BJ (cell line): ENCODE data around the gene GAB3. TPM values are rescaled to one million over a fixed set of nuclear protein-coding genes. Genes with fewer than 3 reads are reported as not detected.

Experiments
- CTCF ChIA-PET: fragments of 350-600 bp; formaldehyde crosslinking; extraction: SDS; loops from one replicate; lab custom pipeline; 2021; ENCODE audit warnings: antibody characterized with exemption, inconsistent platforms; lab: Yijun Ruan, JAX
- POLR2A ChIA-PET: fragments of 300-600 bp; sonication (Branson Sonifier 250); formaldehyde crosslinking; extraction: SDS; loops from one replicate; lab custom pipeline; 2021; ENCODE audit warnings: antibody characterized with exemption; lab: Charles Lee
- DNase-seq: peaks from one replicate; pipeline ENCODE4 v3.0.0-alpha.2; 2011; ENCODE audit warnings: low read depth
- H3K27me3 ChIP-seq: 2 replicates; pipeline ENCODE4 v1.6.0; 2011; ENCODE audit warnings: low read length; ENCODE audit not compliant: control insufficient read depth, insufficient read depth
- H3K36me3 ChIP-seq: 2 replicates; pipeline ENCODE4 v1.5.1; 2011; ENCODE audit warnings: low read length; ENCODE audit not compliant: control insufficient read depth, insufficient read depth
- H3K4me3 ChIP-seq: 2 replicates; pipeline ENCODE4 v1.5.1; 2011; ENCODE audit warnings: low read depth, mild to moderate bottlenecking, control low read depth, low read length
- CTCF ChIP-seq: IDR thresholded peaks from 2 replicates; pipeline ENCODE4 v1.5.1; 2011; ENCODE audit warnings: low read depth, mild to moderate bottlenecking, control low read depth, inconsistent platforms, low read length, moderate library complexity; ENCODE audit not compliant: insufficient read depth
- polyA plus RNA-seq: library from polyadenylated mRNA; depleted of rRNA; stranded (reverse); fragments of >200 nt; gene quantifications from 2 replicates; pipeline ENCODE4 v1.2.3, GENCODE V29; 2011

GAB3 gene
- polyA plus RNA-seq, 1 experiment: 0.82 TPM

GRCh38 chrX:154661170-154661569, 89.7 kb downstream of the GAB3 start:
- POLR2A ChIA-PET: no interaction called here
- TF ChIP-seq CTCF: no peak
- DNase-seq: no peak
- no peaks in the 10 kb centered on the region; the same call in 1 of the 2 replicates for H3K27me3 ChIP-seq
- CTCF ChIA-PET: no interaction called here
- H3K36me3 ChIP-seq: no peaks in the 10 kb centered on the region
- no peak overlapping the region for H3K4me3 ChIP-seq

GRCh38 chrX:154660541-154660940, 90.3 kb downstream of the GAB3 start:
- ChIA-PET POLR2A (no interaction called here), CTCF (no interaction called here)
- no peaks in the 10 kb centered on the region; the same call in 1 of the 2 replicates for H3K27me3 ChIP-seq
- DNase-seq: no peak
- no peak overlapping the region for H3K4me3 ChIP-seq
- TF ChIP-seq CTCF: no peak
- H3K36me3 ChIP-seq: no peaks in the 10 kb centered on the region

- no peak for TF ChIP-seq CTCF
- no peak for DNase-seq
- ChIA-PET POLR2A (no interaction called here), CTCF (no interaction called here)
- H3K27me3 ChIP-seq: no peaks in the 10 kb centered on the region; the same call in 1 of the 2 replicates
- H3K4me3 ChIP-seq: no peak overlapping the region
- no peaks in the 10 kb centered on the region for H3K36me3 ChIP-seq
Observed at GRCh38 chrX:154658957-154659356, 91.9 kb downstream of the GAB3 start.

GRCh38 chrX:154658187-154658586, 92.7 kb downstream of the GAB3 start:
- CTCF ChIA-PET: no interaction called here

GRCh38 chrX:154657226-154657805, 93.6 kb downstream of the GAB3 start:
- Histone ChIP-seq H3K27me3 (no peaks in the 10 kb centered on the region), H3K36me3 (no peaks in the 10 kb centered on the region), H3K4me3 (no peak overlapping the region)
- DNase-seq: no peak
- no peak for TF ChIP-seq CTCF
- CTCF ChIA-PET: no interaction called here
- POLR2A ChIA-PET: no interaction called here

More at GRCh38 chrX:154658187-154658586, 92.7 kb downstream of the GAB3 start:
- H3K27me3 ChIP-seq: no peaks in the 10 kb centered on the region; the same call in 1 of the 2 replicates
- H3K4me3 ChIP-seq: no peak overlapping the region
- POLR2A ChIA-PET: no interaction called here
- no peak for DNase-seq
- no peaks in the 10 kb centered on the region for H3K36me3 ChIP-seq
- TF ChIP-seq CTCF: no peak
